ENCODE results near the gene PDE4B. TPM values are rescaled to one million over a fixed set of nuclear protein-coding genes. Genes with fewer than 3 reads are reported as not detected.

Gene PDE4B
- total and polyA plus RNA-seq, 7 donors, result 4.1 to 191 (median 16.3) TPM

DNA sequence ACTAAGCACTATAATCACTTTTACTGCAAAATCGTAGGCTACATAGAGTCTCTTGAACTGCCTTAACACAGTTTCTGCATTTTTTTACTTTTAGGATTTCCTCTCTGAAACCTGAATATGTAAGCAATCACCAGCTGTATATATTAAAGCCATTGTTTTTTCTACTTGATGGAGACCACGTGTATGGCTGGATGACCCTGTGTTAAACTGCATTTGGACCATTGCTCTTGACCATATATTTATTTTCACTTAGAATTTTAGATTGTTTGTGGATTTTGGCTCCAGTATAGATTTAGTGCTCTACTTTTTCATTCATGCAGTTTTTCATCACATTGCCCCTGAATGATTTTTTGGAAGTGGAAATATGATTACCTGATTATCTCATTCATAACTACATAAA is 420.8 kb downstream of the PDE4B start:
- H3K4me3 ChIP-seq, result no peak overlapping the region

DNA sequence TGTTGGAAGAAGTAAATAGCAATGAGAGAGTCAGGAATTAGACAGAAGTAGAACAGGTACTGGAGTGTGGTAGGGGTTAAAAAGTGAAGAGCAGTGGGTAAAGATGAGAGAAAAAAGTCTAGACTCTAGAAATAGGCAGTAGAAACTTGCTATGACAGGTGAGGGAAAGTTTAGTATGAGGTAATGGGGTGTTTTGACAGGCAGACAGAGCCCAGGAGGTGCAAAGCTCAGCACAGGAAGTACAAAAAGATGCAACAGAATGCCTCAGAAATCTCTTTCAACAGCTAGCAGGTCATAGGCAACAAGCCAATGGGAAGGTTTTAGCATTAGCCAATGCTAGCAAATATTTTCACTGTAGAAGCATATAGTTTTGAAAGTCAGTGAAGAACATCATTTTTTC is 422.2 kb downstream of the PDE4B start:
- TF ChIP-seq, protein P1, sequence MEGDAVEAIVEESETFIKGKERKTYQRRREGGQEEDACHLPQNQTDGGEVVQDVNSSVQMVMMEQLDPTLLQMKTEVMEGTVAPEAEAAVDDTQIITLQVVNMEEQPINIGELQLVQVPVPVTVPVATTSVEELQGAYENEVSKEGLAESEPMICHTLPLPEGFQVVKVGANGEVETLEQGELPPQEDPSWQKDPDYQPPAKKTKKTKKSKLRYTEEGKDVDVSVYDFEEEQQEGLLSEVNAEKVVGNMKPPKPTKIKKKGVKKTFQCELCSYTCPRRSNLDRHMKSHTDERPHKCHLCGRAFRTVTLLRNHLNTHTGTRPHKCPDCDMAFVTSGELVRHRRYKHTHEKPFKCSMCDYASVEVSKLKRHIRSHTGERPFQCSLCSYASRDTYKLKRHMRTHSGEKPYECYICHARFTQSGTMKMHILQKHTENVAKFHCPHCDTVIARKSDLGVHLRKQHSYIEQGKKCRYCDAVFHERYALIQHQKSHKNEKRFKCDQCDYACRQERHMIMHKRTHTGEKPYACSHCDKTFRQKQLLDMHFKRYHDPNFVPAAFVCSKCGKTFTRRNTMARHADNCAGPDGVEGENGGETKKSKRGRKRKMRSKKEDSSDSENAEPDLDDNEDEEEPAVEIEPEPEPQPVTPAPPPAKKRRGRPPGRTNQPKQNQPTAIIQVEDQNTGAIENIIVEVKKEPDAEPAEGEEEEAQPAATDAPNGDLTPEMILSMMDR (IDR thresholded peaks at IDR 0.05), result no peak
- no peaks in the 10 kb centered on the region for H3K9me3 ChIP-seq
- no peak overlapping the region for H3K4me3 ChIP-seq
- H3K27me3 ChIP-seq (ENCODE audit: insufficient read depth in 3 of 3, low read length in 2 of 3), result no peaks in the 10 kb centered on the region
- intact Hi-C loops (cut with DNase I), result no loop called here
- no peaks in the 10 kb centered on the region for H3K4me1 ChIP-seq
- DNase-seq, result no peak
- no peak overlapping the region for H3K27ac ChIP-seq
- ATAC-seq, result no peak
- H3K36me3 ChIP-seq (ENCODE audit: insufficient read depth in 1 of 2, low read depth in 1 of 2), result no peaks in the 10 kb centered on the region

More for the DNA sequence above, 420.8 kb downstream of the PDE4B start:
- intact Hi-C loops (cut with DNase I), result no loop called here
- TF ChIP-seq, protein P1 (IDR thresholded peaks at IDR 0.05), result no peak
- H3K9me3 ChIP-seq, result no peaks in the 10 kb centered on the region
- H3K27me3 ChIP-seq (ENCODE audit: insufficient read depth in 3 of 3, low read length in 2 of 3), result no peaks in the 10 kb centered on the region
- 45 to 52% (median 46%) methylated on average over 2 of the region's 2 CpGs for WGBS, 3 donors
- H3K4me1 ChIP-seq, result no peaks in the 10 kb centered on the region
- ATAC-seq (no peak), DNase-seq (no peak)
- no peak overlapping the region for H3K27ac ChIP-seq
- no peaks in the 10 kb centered on the region for H3K36me3 ChIP-seq (ENCODE audit: insufficient read depth in 1 of 2, low read depth in 1 of 2)

DNA sequence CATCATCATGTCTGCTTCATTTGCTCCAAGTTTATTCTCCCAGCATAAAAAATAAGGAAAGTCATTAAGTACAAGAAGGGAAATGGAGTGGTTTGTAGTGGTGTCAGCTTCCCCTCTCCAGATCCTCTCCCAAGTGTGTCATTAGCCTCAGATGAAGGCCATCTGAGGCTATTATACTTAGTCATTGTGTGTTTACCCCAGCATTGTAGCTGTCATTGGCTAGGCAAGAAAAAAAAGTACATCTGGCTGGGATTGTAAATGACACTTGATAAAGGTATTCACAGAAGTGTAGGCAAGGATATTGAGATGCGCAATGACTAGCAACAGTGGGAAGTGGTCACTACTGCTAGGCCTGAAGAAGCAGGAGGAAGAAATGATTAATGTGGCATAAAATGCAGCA is 424.3 kb downstream of the PDE4B start:
- peak; percentile 76 to 94 (median 86) for ATAC-seq
- no peaks in the 10 kb centered on the region for H3K36me3 ChIP-seq (ENCODE audit: insufficient read depth in 1 of 2, low read depth in 1 of 2)
- H3K27ac ChIP-seq, result no peak overlapping the region
- H3K27me3 ChIP-seq (ENCODE audit: insufficient read depth in 3 of 3, low read length in 2 of 3), result no peaks in the 10 kb centered on the region
- intact Hi-C loops (cut with DNase I), result no loop called here
- WGBS, 3 donors, result 77 to 92% (median 89%) methylated on average over 1 of the region's 1 CpG
- no peak overlapping the region for H3K4me3 ChIP-seq
- TF ChIP-seq, protein P1 (IDR thresholded peaks at IDR 0.05), result no peak
- no peaks in the 10 kb centered on the region for H3K9me3 ChIP-seq
- H3K4me1 ChIP-seq, result no peaks in the 10 kb centered on the region
- DNase-seq, result no peak

DNA sequence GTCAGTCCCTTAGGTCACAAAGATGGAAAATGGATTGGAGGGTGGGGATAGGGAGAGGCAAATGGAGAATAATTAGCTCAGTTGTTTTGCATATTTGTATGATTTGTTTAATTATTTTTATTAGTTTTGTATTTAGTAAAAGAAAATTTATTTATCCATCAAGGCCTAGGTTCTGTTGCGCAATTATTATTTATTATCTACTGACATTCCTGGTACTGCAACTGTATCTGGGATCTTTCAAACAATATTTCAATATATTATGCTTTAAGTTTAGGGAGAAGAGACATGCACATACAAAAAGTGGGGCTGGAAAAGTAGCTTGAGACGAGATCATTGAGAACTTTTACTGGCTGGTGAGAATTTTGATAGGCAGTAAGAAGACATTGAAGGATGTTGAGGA is 424.9 kb downstream of the PDE4B start:
- DNase-seq (no peak), ATAC-seq (no peak)
- Histone ChIP-seq H3K4me1 (no peaks in the 10 kb centered on the region), H3K27ac (no peak overlapping the region), H3K36me3 (ENCODE audit: insufficient read depth in 1 of 2, low read depth in 1 of 2) (no peaks in the 10 kb centered on the region), H3K4me3 (no peak overlapping the region), H3K9me3 (no peaks in the 10 kb centered on the region), H3K27me3 (ENCODE audit: insufficient read depth in 3 of 3, low read length in 2 of 3) (no peaks in the 10 kb centered on the region)
- WGBS, 3 donors, result 93 to 97% (median 96%) methylated on average over 2 of the region's 2 CpGs
- intact Hi-C loops (cut with DNase I), result no loop called here
- TF ChIP-seq, protein P1 (IDR thresholded peaks at IDR 0.05), result no peak

DNA sequence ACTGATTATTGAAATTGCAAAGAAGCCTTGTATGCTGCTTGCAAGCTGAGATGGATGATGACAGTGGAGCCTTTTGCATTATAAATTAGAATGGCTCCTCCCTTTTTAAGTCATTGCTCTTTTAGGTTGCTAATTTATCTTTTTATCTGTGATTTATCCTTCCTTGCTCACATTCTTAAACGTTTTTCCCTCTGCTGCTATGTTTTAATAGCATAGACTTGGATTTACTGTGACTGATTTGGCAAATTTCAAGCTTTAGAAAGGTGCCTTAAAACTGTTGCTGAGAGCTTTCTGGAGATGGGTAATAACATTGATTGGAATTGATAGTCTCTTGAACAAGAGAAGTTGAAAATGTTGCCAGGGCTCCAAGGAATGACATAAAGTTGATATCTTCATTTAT is 427.8 kb downstream of the PDE4B start:
- H3K9me3 ChIP-seq, result no peaks in the 10 kb centered on the region
- 10 to 18% (median 14%) methylated on average over 1 of the region's 1 CpG for WGBS, 3 donors
- no peaks in the 10 kb centered on the region for H3K27me3 ChIP-seq (ENCODE audit: insufficient read depth in 3 of 3, low read length in 2 of 3)
- no peaks in the 10 kb centered on the region for H3K4me1 ChIP-seq
- H3K4me3 ChIP-seq, result no peak overlapping the region
- no peak overlapping the region for H3K27ac ChIP-seq
- no peak for DNase-seq
- no peaks in the 10 kb centered on the region for H3K36me3 ChIP-seq (ENCODE audit: insufficient read depth in 1 of 2, low read depth in 1 of 2)
- intact Hi-C loops (cut with DNase I), result no loop called here
- TF ChIP-seq, protein P1 (IDR thresholded peaks at IDR 0.05), result no peak
- ATAC-seq, result no peak

All from psoas muscle (tissue), 8 donors.